SKM-1 treated with dmso at 0.1 percent for 144 hours (cell line): Measurements from ENCODE around the gene NFIB.

Experiments used
- DNase-seq: peaks from one replicate; lab custom pipeline; 2025; ENCODE audit not compliant: unreplicated experiment; lab: John Stamatoyannopoulos, UW

NFIB gene

GRCh38 chr9:14218253-14218652 is 95.7 kb downstream of the NFIB start:
- DNase-seq: no peak

- DNase-seq: no peak
Measured at GRCh38 chr9:14216612-14217194, 97.2 kb downstream of the NFIB start.

- no peak for DNase-seq
Measured at GRCh38 chr9:14215614-14216013, 98.3 kb downstream of the NFIB start.

GRCh38 chr9:14214693-14215092 is 99.2 kb downstream of the NFIB start:
- no peak for DNase-seq

- peak; percentile 36 for DNase-seq
Measured at GRCh38 chr9:14214065-14214684, 99.8 kb downstream of the NFIB start.

GRCh38 chr9:14213504-14213903 is 100.4 kb downstream of the NFIB start:
- no peak for DNase-seq

- no peak for DNase-seq
Measured at GRCh38 chr9:14212697-14213420, 101.1 kb downstream of the NFIB start.

- no peak for DNase-seq
Measured at GRCh38 chr9:14212077-14212476, 101.9 kb downstream of the NFIB start.

- DNase-seq: no peak
Measured at GRCh38 chr9:14211564-14211963, 102.4 kb downstream of the NFIB start.

GRCh38 chr9:14210428-14210827 is 103.5 kb downstream of the NFIB start:
- DNase-seq: no peak

GRCh38 chr9:14209399-14210345 is 104.3 kb downstream of the NFIB start:
- no peak for DNase-seq

- no peak for DNase-seq
Measured at GRCh38 chr9:14207352-14207995, 106.5 kb downstream of the NFIB start.

GRCh38 chr9:14205463-14205862 is 108.5 kb downstream of the NFIB start:
- no peak for DNase-seq

GRCh38 chr9:14203356-14204056 is 110.4 kb downstream of the NFIB start:
- no peak for DNase-seq

GRCh38 chr9:14198841-14199455 is 115.0 kb downstream of the NFIB start:
- no peak for DNase-seq

- DNase-seq: no peak
Measured at GRCh38 chr9:14198047-14198840, 115.7 kb downstream of the NFIB start.

GRCh38 chr9:14197325-14197858 is 116.5 kb downstream of the NFIB start:
- no peak for DNase-seq

- DNase-seq: no peak
Measured at GRCh38 chr9:14193328-14193990, 120.5 kb downstream of the NFIB start.
